ENCODE measurements around the gene EGFLAM. TPM values are rescaled to one million over a fixed set of nuclear protein-coding genes. Genes with fewer than 3 reads are reported as not detected.

Gene EGFLAM
- total RNA-seq, 1 donor from 2014 or later = 3.1 TPM

GRCh38 chr5:38267372-38267771 is 9.0 kb downstream of the EGFLAM start:
- DNase-seq = no peak

GRCh38 chr5:38273626-38274025 is 15.3 kb downstream of the EGFLAM start:
- DNase-seq = no peak

- no peak for DNase-seq
Observed at GRCh38 chr5:38274370-38274769, 16.0 kb downstream of the EGFLAM start.

- DNase-seq = no peak
Observed at GRCh38 chr5:38284384-38284783, 26.0 kb downstream of the EGFLAM start.

GRCh38 chr5:38285226-38285625 is 26.9 kb downstream of the EGFLAM start:
- no peak for DNase-seq

- DNase-seq = no peak
Observed at GRCh38 chr5:38286002-38286401, 27.6 kb downstream of the EGFLAM start.

GRCh38 chr5:38287124-38287523 is 28.8 kb downstream of the EGFLAM start:
- DNase-seq = no peak

GRCh38 chr5:38289457-38289856 is 31.1 kb downstream of the EGFLAM start:
- DNase-seq = no peak

GRCh38 chr5:38290028-38290653 is 31.8 kb downstream of the EGFLAM start:
- DNase-seq = no peak

- no peak for DNase-seq
Observed at GRCh38 chr5:38291355-38291754, 33.0 kb downstream of the EGFLAM start.

GRCh38 chr5:38292228-38292627 is 33.9 kb downstream of the EGFLAM start:
- DNase-seq = no peak

GRCh38 chr5:38295751-38296150 is 37.4 kb downstream of the EGFLAM start:
- no peak for DNase-seq

- DNase-seq = no peak
Observed at GRCh38 chr5:38297830-38298608, 39.7 kb downstream of the EGFLAM start.

GRCh38 chr5:38299585-38299984 is 41.2 kb downstream of the EGFLAM start:
- DNase-seq = no peak

- no peak for DNase-seq
Observed at GRCh38 chr5:38305148-38305547, 46.8 kb downstream of the EGFLAM start.

GRCh38 chr5:38307845-38308244 is 49.5 kb downstream of the EGFLAM start:
- DNase-seq = no peak

- no peak for DNase-seq
Observed at GRCh38 chr5:38316544-38317224, 58.3 kb downstream of the EGFLAM start.

GRCh38 chr5:38317868-38318267 is 59.5 kb downstream of the EGFLAM start:
- DNase-seq = no peak

GRCh38 chr5:38319491-38319890 is 61.1 kb downstream of the EGFLAM start:
- DNase-seq = no peak

GRCh38 chr5:38321978-38322377 is 63.6 kb downstream of the EGFLAM start:
- no peak for DNase-seq

GRCh38 chr5:38323645-38324295 is 65.4 kb downstream of the EGFLAM start:
- no peak for DNase-seq

- no peak for DNase-seq
Observed at GRCh38 chr5:38329132-38329715, 70.9 kb downstream of the EGFLAM start.

- no peak for DNase-seq
Observed at GRCh38 chr5:38330207-38330606, 71.8 kb downstream of the EGFLAM start.

Measured in occipital lobe (tissue), 2 donors.